ENCODE measurements around the gene LSM12.

The LSM12 gene

DNA sequence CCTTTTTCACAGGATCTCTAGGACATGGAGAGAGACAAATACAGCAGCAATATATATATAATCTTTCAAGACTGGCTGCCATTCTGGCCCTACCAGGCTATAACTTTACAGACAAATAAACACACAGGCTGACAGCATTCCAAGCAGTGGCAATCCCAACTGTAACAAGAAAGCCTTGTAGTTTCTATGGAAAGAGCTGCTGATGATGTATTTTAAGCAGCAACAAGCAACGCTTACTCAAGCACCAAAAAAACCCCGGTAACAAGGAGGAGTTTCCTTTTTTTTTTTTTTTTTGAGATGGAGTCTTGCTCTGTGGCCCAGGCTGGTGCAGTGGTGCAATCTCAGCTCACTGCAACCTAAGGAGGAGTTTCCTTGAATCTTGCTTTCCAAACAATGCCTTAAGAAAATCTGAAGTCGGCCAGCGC is 23.2 kb downstream of the LSM12 start:
- peaks cover 77% of the 10 kb centered on the region for H3K79me2 ChIP-seq (ENCODE audit: insufficient read depth, low read length)
- no peak overlapping the region for H3K4me2 ChIP-seq (ENCODE audit: insufficient read depth, low read length)
- H3K27ac ChIP-seq (ENCODE audit: low read length): no peak overlapping the region
- H3K36me3 ChIP-seq (ENCODE audit: insufficient read depth, low read length): peaks cover 42% of the 10 kb centered on the region
- ATAC-seq (ENCODE audit: insufficient read depth, low read depth): no peak
- H2AFZ ChIP-seq (ENCODE audit: low read depth, low read length): no peak overlapping the region
- no peak for DNase-seq
- H3K27me3 ChIP-seq (ENCODE audit: insufficient read depth, low read length, poor library complexity): no peaks in the 10 kb centered on the region
- no peak overlapping the region for H3K9ac ChIP-seq (ENCODE audit: low read depth, low read length)
- peaks cover 55% of the 10 kb centered on the region for H4K20me1 ChIP-seq (ENCODE audit: insufficient read depth, low read length)
- no peaks in the 10 kb centered on the region for H3K9me3 ChIP-seq (ENCODE audit: insufficient read depth, low read length, severe bottlenecking)
- H3K4me1 ChIP-seq (ENCODE audit: insufficient read depth, low read length): no peaks in the 10 kb centered on the region
- no peak overlapping the region for H3K4me3 ChIP-seq (ENCODE audit: low read depth in 1 of 2, low read length in 2 of 2)
- TF ChIP-seq, protein P1, sequence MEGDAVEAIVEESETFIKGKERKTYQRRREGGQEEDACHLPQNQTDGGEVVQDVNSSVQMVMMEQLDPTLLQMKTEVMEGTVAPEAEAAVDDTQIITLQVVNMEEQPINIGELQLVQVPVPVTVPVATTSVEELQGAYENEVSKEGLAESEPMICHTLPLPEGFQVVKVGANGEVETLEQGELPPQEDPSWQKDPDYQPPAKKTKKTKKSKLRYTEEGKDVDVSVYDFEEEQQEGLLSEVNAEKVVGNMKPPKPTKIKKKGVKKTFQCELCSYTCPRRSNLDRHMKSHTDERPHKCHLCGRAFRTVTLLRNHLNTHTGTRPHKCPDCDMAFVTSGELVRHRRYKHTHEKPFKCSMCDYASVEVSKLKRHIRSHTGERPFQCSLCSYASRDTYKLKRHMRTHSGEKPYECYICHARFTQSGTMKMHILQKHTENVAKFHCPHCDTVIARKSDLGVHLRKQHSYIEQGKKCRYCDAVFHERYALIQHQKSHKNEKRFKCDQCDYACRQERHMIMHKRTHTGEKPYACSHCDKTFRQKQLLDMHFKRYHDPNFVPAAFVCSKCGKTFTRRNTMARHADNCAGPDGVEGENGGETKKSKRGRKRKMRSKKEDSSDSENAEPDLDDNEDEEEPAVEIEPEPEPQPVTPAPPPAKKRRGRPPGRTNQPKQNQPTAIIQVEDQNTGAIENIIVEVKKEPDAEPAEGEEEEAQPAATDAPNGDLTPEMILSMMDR (IDR thresholded peaks at IDR 0.05; ENCODE audit: borderline replicate concordance, extremely low read depth, low read length, poor library complexity, severe bottlenecking): no peak
- TF ChIP-seq EZH2 (IDR thresholded peaks at IDR 0.05; ENCODE audit: borderline replicate concordance, low read depth, low read length, severe bottlenecking): no peak

DNA sequence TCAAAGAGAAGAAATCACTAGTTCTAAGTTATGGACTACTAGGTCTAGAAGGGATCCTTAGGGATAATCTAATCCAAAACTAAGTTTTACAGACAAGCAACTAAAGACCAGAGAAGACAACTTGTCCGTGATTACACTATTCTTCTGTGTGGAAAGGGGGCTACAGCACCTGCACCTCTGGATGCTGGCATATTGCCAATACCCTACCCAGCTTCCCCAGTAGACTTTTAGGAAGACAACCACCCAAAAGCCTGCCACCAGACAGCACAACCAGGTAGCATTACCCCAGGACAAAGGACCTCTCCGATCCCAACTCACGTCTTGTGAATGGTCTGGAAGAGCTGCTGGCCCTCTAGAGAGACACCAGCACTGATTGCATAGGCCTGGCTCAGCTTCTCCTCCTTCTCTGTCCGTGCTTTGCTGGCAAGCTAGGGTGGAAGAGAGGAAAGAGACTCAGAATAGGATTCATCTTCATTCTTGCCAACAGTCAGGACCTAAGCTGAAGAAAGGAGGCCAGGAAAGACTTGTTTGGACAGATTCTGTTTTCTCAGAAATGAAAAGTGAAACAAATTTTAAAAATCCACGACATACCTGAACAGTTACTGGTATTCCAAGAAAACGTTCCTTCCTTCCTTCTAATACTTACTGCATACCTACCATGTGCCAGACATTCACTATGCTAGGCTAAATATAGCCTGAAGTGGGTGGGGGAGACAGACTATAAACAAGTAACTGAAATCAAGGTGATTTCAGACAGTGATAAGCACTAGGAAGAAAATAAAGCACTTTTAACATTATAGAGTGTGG is 26.4 kb downstream of the LSM12 start:
- no peak for ATAC-seq (ENCODE audit: insufficient read depth, low read depth)
- H3K79me2 ChIP-seq (ENCODE audit: insufficient read depth, low read length): peaks cover 54% of the 10 kb centered on the region
- H2AFZ ChIP-seq (ENCODE audit: low read depth, low read length): no peak overlapping the region
- no peaks in the 10 kb centered on the region for H3K4me1 ChIP-seq (ENCODE audit: insufficient read depth, low read length)
- peaks cover 47% of the 10 kb centered on the region for H3K36me3 ChIP-seq (ENCODE audit: insufficient read depth, low read length)
- H4K20me1 ChIP-seq (ENCODE audit: insufficient read depth, low read length): peaks cover 38% of the 10 kb centered on the region
- H3K4me2 ChIP-seq (ENCODE audit: insufficient read depth, low read length): no peak overlapping the region
- no peak overlapping the region for H3K27ac ChIP-seq (ENCODE audit: low read length)
- H3K9me3 ChIP-seq (ENCODE audit: insufficient read depth, low read length, severe bottlenecking): no peaks in the 10 kb centered on the region
- H3K4me3 ChIP-seq (ENCODE audit: low read depth in 1 of 2, low read length in 2 of 2): no peak overlapping the region
- H3K9ac ChIP-seq (ENCODE audit: low read depth, low read length): no peak overlapping the region
- no peak for DNase-seq
- no peak for TF ChIP-seq EZH2 (IDR thresholded peaks at IDR 0.05; ENCODE audit: borderline replicate concordance, low read depth, low read length, severe bottlenecking)
- TF ChIP-seq, protein P1 (IDR thresholded peaks at IDR 0.05; ENCODE audit: borderline replicate concordance, extremely low read depth, low read length, poor library complexity, severe bottlenecking): no peak
- no peaks in the 10 kb centered on the region for H3K27me3 ChIP-seq (ENCODE audit: insufficient read depth, low read length, poor library complexity)

DNA sequence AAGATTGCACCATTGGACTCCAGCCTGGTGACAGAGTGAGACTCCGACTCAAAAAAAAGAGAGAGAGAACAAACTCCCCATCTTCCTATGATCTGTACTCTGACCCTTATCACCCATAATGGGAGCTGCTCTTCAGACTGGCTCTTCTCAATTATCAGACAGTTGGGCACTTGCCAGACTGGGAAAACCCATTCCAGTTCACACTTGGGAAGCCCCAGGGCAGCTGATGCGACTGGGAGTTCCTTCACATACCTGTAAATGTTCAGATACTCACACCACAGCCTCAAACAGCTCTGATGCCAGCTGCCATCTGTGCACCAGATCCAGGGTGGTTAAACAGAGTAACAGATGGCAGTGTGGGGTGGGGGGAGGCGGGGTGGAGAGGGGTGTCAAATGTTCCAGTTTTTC is 27.9 kb downstream of the LSM12 start:
- Histone ChIP-seq H3K79me2 (ENCODE audit: insufficient read depth, low read length) (peaks cover 42% of the 10 kb centered on the region), H3K4me3 (ENCODE audit: low read depth in 1 of 2, low read length in 2 of 2) (no peak overlapping the region), H3K4me1 (ENCODE audit: insufficient read depth, low read length) (no peaks in the 10 kb centered on the region), H3K9me3 (ENCODE audit: insufficient read depth, low read length, severe bottlenecking) (no peaks in the 10 kb centered on the region), H3K36me3 (ENCODE audit: insufficient read depth, low read length) (peaks cover 55% of the 10 kb centered on the region), H3K4me2 (ENCODE audit: insufficient read depth, low read length) (no peak overlapping the region), H3K27ac (ENCODE audit: low read length) (no peak overlapping the region), H3K9ac (ENCODE audit: low read depth, low read length) (no peak overlapping the region), H2AFZ (ENCODE audit: low read depth, low read length) (no peak overlapping the region), H3K27me3 (ENCODE audit: insufficient read depth, low read length, poor library complexity) (no peaks in the 10 kb centered on the region), H4K20me1 (ENCODE audit: insufficient read depth, low read length) (peaks cover 30% of the 10 kb centered on the region)
- DNase-seq (no peak), ATAC-seq (ENCODE audit: insufficient read depth, low read depth) (no peak)
- TF ChIP-seq, protein P1 (IDR thresholded peaks at IDR 0.05; ENCODE audit: borderline replicate concordance, extremely low read depth, low read length, poor library complexity, severe bottlenecking): no peak
- TF ChIP-seq EZH2 (IDR thresholded peaks at IDR 0.05; ENCODE audit: borderline replicate concordance, low read depth, low read length, severe bottlenecking): no peak

All from DND-41 (cell line).